GM10248 (cell line): ENCODE measurements around the gene LAMA4.

Experiments
- CTCF ChIA-PET: fragments of 300-600 bp; sonication (Branson Sonifier 250); formaldehyde crosslinking; extraction: SDS; loops from one replicate; lab custom pipeline; 2021; ENCODE audit warnings: antibody characterized with exemption; lab: Yijun Ruan, JAX
- POLR2A ChIA-PET: fragments of 350-650 bp; sonication (Branson Sonifier 250); formaldehyde crosslinking; extraction: SDS; loops from one replicate; lab custom pipeline; 2020; ENCODE audit warnings: antibody characterized with exemption; lab: Yijun Ruan, JAX
- DNase-seq: peaks from one replicate; pipeline ENCODE4 v3.0.0; 2012; ENCODE audit errors: extremely low spot score
- TF ChIP-seq, protein P1 (sequence below): IDR thresholded peaks from 2 replicates; pipeline ENCODE4 v1.5.1; 2012; ENCODE audit warnings: mild to moderate bottlenecking, low read depth; ENCODE audit errors: extremely low read depth, missing control alignments, control extremely low read depth

LAMA4 gene

DNA sequence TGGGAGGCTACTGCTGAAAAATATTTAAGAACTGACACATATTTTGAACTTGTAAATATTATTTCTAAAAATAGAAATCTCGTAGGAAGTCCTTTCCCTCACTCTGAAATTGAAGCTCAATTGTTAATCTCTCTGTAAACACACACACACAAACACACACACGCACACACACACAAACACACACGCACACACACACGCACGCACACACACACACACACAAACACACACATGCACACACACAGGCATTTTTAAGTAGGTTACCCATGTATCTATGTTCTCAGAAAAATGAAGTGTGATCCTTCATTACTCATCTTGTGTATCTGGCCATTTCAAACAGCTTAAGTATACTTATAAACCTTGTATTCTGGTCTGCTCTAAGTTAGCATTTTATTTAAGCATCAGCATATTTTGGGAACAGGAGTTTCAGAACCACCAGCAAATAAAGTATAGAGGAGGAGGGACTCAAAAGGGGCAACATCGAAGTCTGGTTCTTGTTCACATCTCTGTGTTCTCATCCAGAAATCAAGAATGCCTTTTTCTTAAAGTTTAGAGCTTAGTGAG, 188.9 kb downstream of the LAMA4 start:
- no peak for DNase-seq
- ChIA-PET CTCF (interaction anchor here (0.7 to 2.7 kb wide), 3 partner anchors 9 to 23 kb away, joined by 3 to 8 read pairs (median 3); no protein-coding TSS in a partner anchor), POLR2A (interaction anchor here (0.5 kb wide), 1 partner anchor 583 kb away, joined by 3 read pairs; the partner anchor contains the start of gene REV3L)
- TF ChIP-seq, protein P1, sequence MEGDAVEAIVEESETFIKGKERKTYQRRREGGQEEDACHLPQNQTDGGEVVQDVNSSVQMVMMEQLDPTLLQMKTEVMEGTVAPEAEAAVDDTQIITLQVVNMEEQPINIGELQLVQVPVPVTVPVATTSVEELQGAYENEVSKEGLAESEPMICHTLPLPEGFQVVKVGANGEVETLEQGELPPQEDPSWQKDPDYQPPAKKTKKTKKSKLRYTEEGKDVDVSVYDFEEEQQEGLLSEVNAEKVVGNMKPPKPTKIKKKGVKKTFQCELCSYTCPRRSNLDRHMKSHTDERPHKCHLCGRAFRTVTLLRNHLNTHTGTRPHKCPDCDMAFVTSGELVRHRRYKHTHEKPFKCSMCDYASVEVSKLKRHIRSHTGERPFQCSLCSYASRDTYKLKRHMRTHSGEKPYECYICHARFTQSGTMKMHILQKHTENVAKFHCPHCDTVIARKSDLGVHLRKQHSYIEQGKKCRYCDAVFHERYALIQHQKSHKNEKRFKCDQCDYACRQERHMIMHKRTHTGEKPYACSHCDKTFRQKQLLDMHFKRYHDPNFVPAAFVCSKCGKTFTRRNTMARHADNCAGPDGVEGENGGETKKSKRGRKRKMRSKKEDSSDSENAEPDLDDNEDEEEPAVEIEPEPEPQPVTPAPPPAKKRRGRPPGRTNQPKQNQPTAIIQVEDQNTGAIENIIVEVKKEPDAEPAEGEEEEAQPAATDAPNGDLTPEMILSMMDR: no peak

DNA sequence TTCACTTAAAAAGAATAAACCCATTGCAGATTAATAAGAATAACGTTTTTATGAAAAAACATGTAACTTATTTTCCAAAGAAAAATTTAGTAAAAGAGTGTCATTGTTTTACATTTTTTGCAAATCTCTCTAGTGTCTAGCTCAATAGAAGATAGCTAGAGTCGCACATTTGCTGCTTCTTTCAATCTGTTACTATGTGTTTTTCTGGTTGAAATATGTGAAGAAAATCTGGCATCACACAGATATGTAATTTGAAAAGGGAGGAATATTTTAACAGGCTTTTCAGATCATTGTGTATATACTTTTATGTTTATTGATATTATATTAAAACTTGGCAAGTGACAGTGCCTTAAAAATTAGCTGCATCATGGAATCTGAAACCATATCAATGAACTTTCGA, 191.4 kb downstream of the LAMA4 start:
- TF ChIP-seq, protein P1: no peak
- DNase-seq: no peak
- ChIA-PET POLR2A (no interaction called here), CTCF (no interaction called here)

DNA sequence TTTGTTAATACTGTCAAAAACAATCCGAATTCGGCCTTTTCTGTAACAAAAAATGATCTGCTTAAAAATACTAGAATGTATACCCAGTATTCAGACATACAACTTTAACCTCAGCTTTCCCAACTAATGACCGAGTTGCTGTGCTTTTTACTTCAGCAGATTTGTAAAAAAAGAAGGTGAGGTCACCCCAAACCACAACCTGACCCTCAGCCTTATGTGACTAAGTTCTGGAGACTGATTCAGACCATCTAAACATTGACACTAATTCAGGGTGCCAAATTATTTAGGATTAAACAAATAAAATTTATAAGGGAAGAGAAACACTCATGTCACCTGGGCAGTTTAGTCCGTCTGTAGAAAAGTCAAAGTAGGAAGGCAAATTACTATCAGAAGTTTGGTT, 192.8 kb downstream of the LAMA4 start:
- TF ChIP-seq, protein P1: no peak
- CTCF ChIA-PET: interaction anchor here (1.0 to 1.4 kb wide), 6 partner anchors 9 to 44 kb away, joined by 3 to 6 read pairs (median 4); no protein-coding TSS in a partner anchor
- POLR2A ChIA-PET: no interaction called here
- no peak for DNase-seq
